Mesodermal cell (in vitro differentiated cells): ENCODE results near the gene PTPN1.

Source experiments
- H3K27ac ChIP-seq: 2 replicates; pipeline ENCODE4 v1.7.0; 2013; ENCODE audit warnings: mild to moderate bottlenecking, low read depth, low read length, moderate library complexity; ENCODE audit not compliant: severe bottlenecking
- H3K36me3 ChIP-seq: 2 replicates; pipeline ENCODE4 v1.7.1; 2013; ENCODE audit warnings: mild to moderate bottlenecking, low read length, moderate library complexity; ENCODE audit not compliant: control insufficient read depth, insufficient read depth
- H3K4me1 ChIP-seq: one replicate; pipeline ENCODE4 v1.7.1; 2013; ENCODE audit warnings: mild to moderate bottlenecking, low read length; ENCODE audit not compliant: insufficient read depth, control insufficient read depth, poor library complexity, severe bottlenecking
- H3K4me3 ChIP-seq: 2 replicates; pipeline ENCODE4 v1.7.0; 2013; ENCODE audit warnings: low read length, control low read depth, mild to moderate bottlenecking; ENCODE audit not compliant: insufficient read depth, poor library complexity, severe bottlenecking; ENCODE audit errors: extremely low read depth
- H3K9me3 ChIP-seq: 2 replicates; pipeline ENCODE4 v1.7.1; 2013; ENCODE audit warnings: mild to moderate bottlenecking, low read length, moderate library complexity; ENCODE audit not compliant: control insufficient read depth
- WGBS, 2 experiments: methylation state at CpG; one replicate each; pipeline ENCODE4 v1.1.5; 2013; ENCODE audit warnings: missing lambda C conversion rate in 2 of 2; ENCODE audit not compliant: insufficient coverage in 2 of 2; 5-methylcytosine and 5-hydroxymethylcytosine counted together

Gene PTPN1

GRCh38 chr20:50587291-50587961 is 77.2 kb downstream of the PTPN1 start:
- H3K27ac ChIP-seq: no peak overlapping the region
- H3K36me3 ChIP-seq: peaks cover 62% of the 10 kb centered on the region
- H3K4me3 ChIP-seq: no peak overlapping the region
- no peaks in the 10 kb centered on the region for H3K4me1 ChIP-seq
- H3K9me3 ChIP-seq: no peaks in the 10 kb centered on the region
- WGBS, 2 experiments: 95 to 98% methylated on average over 17 to 18 of the region's 19 CpGs

GRCh38 chr20:50588034-50588736 is 78.0 kb downstream of the PTPN1 start:
- WGBS, 2 experiments: 61 to 66% methylated on average over 7 to 10 of the region's 12 CpGs
- Histone ChIP-seq H3K9me3 (no peaks in the 10 kb centered on the region), H3K36me3 (peaks cover 57% of the 10 kb centered on the region)

GRCh38 chr20:50589548-50590347 is 79.6 kb downstream of the PTPN1 start:
- no peak overlapping the region for H3K4me3 ChIP-seq
- 95 to 96% methylated on average over 18 to 20 of the region's 20 CpGs for WGBS, 2 experiments

More at GRCh38 chr20:50588034-50588736, 78.0 kb downstream of the PTPN1 start:
- Histone ChIP-seq H3K4me3 (no peak overlapping the region), H3K4me1 (no peaks in the 10 kb centered on the region), H3K27ac (no peak overlapping the region)

GRCh38 chr20:50590348-50590664 is 80.1 kb downstream of the PTPN1 start:
- Histone ChIP-seq H3K9me3 (no peaks in the 10 kb centered on the region), H3K4me1 (peaks cover 4% of the 10 kb centered on the region), H3K36me3 (peaks cover 39% of the 10 kb centered on the region), H3K27ac (no peak overlapping the region), H3K4me3 (no peak overlapping the region)
- 97% methylated on average over 8 to 11 of the region's 11 CpGs for WGBS, 2 experiments

More at GRCh38 chr20:50589548-50590347, 79.6 kb downstream of the PTPN1 start:
- Histone ChIP-seq H3K4me1 (peaks cover 4% of the 10 kb centered on the region), H3K36me3 (peaks cover 44% of the 10 kb centered on the region), H3K27ac (no peak overlapping the region), H3K9me3 (no peaks in the 10 kb centered on the region)

- Histone ChIP-seq H3K4me1 (peaks cover 9% of the 10 kb centered on the region), H3K27ac (no peak overlapping the region), H3K36me3 (peaks cover 31% of the 10 kb centered on the region), H3K4me3 (no peak overlapping the region), H3K9me3 (no peaks in the 10 kb centered on the region)
- whole genome bisulfite sequencing, 2 experiments: 68 to 100% methylated on average over 3 to 5 of the region's 5 CpGs
Measured at GRCh38 chr20:50591233-50591852, 81.2 kb downstream of the PTPN1 start.

GRCh38 chr20:50592282-50593004 is 82.3 kb downstream of the PTPN1 start:
- H3K36me3 ChIP-seq: peaks cover 21% of the 10 kb centered on the region
- peaks cover 9% of the 10 kb centered on the region for H3K4me1 ChIP-seq
- H3K9me3 ChIP-seq: no peaks in the 10 kb centered on the region
- no peak overlapping the region for H3K4me3 ChIP-seq
- H3K27ac ChIP-seq: no peak overlapping the region
- WGBS, 2 experiments: 94 to 97% methylated on average over 19 of the region's 19 CpGs

GRCh38 chr20:50593005-50593335 is 82.8 kb downstream of the PTPN1 start:
- no peak overlapping the region for H3K27ac ChIP-seq
- no peak overlapping the region for H3K4me3 ChIP-seq
- peaks cover 18% of the 10 kb centered on the region for H3K36me3 ChIP-seq
- peaks cover 9% of the 10 kb centered on the region for H3K4me1 ChIP-seq
- H3K9me3 ChIP-seq: no peaks in the 10 kb centered on the region
- WGBS, 2 experiments: 88 to 96% methylated on average over 4 to 6 of the region's 9 CpGs

- Histone ChIP-seq H3K27ac (no peak overlapping the region), H3K4me3 (no peak overlapping the region), H3K4me1 (peaks cover 9% of the 10 kb centered on the region), H3K9me3 (no peaks in the 10 kb centered on the region), H3K36me3 (peaks cover 11% of the 10 kb centered on the region)
- 85 to 88% methylated on average over 9 of the region's 11 CpGs for WGBS, 2 experiments
Measured at GRCh38 chr20:50594231-50594590, 84.0 kb downstream of the PTPN1 start.

- no peak overlapping the region for H3K4me3 ChIP-seq
- H3K9me3 ChIP-seq: no peaks in the 10 kb centered on the region
- peaks cover 6% of the 10 kb centered on the region for H3K36me3 ChIP-seq
- 59 to 72% methylated on average over 15 to 16 of the region's 19 CpGs for WGBS, 2 experiments
- H3K4me1 ChIP-seq: peaks cover 9% of the 10 kb centered on the region
- H3K27ac ChIP-seq: no peak overlapping the region
Measured at GRCh38 chr20:50594591-50595432, 84.6 kb downstream of the PTPN1 start.
